Esophagus squamous epithelium (tissue), 5 donors: ENCODE measurements around the gene PITPNM3. TPM values are rescaled to one million over a fixed set of nuclear protein-coding genes. Genes with fewer than 3 reads are reported as not detected.

ENCODE experiments used
- DNase-seq: peaks from one replicate; lab custom pipeline; 2025; lab: John Stamatoyannopoulos, UW
- H3K27ac ChIP-seq, 4 donors: fragments of 200-600 bp; sonication (generic); one replicate each; pipeline ENCODE4 v1.5.1; 2016 to 2019; ENCODE audit warnings: mild to moderate bottlenecking in 1 of 4
- H3K27me3 ChIP-seq, 4 donors: fragments of 200-600 bp; sonication (generic); 1 replicate in 3 of 4; 2 replicates in 1 of 4; pipeline versions ENCODE4 v1.5.1 to v1.6.0; 2017 to 2021; ENCODE audit warnings: antibody characterized with exemption in 1 of 4
- H3K36me3 ChIP-seq, 3 donors: fragments of 200-600 bp; sonication (generic); one replicate each; pipeline ENCODE4 v1.5.1; 2016 to 2019
- H3K4me1 ChIP-seq, 3 donors: fragments of 200-600 bp; sonication (generic); one replicate each; pipeline ENCODE4 v1.5.1; 2017 to 2019
- H3K4me3 ChIP-seq, 4 donors: fragments of 200-600 bp; sonication (generic); 1 replicate in 3 of 4; 2 replicates in 1 of 4; pipeline ENCODE4 v1.5.1; 2016 to 2019; ENCODE audit warnings: mild to moderate bottlenecking in 2 of 4, moderate library complexity in 1 of 4
- H3K9me3 ChIP-seq, 3 donors: fragments of 200-600 bp; sonication (generic); one replicate each; pipeline ENCODE4 v1.5.1; 2016 to 2019
- POLR2A ChIP-seq, 4 donors: fragments of 450-650 bp; IDR thresholded peaks; one replicate each; pipeline ENCODE4 v1.6.1; 2017; ENCODE audit warnings: antibody characterized with exemption in 4 of 4, mild to moderate bottlenecking in 4 of 4, moderate library complexity in 3 of 4
- WGBS, 2 donors: methylation state at CpG; one replicate each; pipeline ENCODE4 v1.1.5; 2018; 5-methylcytosine and 5-hydroxymethylcytosine counted together
- intact Hi-C: fragments of 100-400 bp; cut with DNase I; formaldehyde crosslinking; loops from one replicate; pipeline ENCODE4 v1.15.0; 2022
- total RNA-seq, 4 donors: library from RNA; depleted of rRNA; stranded (reverse); fragments of >200 nt; gene quantifications; one replicate each; pipeline ENCODE4 v1.1.0, GENCODE V29; 2016
- TF ChIP-seq, protein P1 (sequence below), 6 experiments: fragments of 450-650 bp in 4 of 6; fragments of 200-600 bp in 2 of 6; sonication (generic) in 2 of 6; IDR thresholded peaks; one replicate each; pipeline ENCODE4 v1.5.1; 2016 to 2019; ENCODE audit warnings: antibody characterized with exemption in 6 of 6, mild to moderate bottlenecking in 4 of 6, moderate library complexity in 4 of 6
- donor health status: DM: yes; HTN: yes; CAD: no.

PITPNM3 gene
- total RNA-seq, 4 donors from 2014 or later: 14.0 to 33.4 (median 21.5) TPM

DNA sequence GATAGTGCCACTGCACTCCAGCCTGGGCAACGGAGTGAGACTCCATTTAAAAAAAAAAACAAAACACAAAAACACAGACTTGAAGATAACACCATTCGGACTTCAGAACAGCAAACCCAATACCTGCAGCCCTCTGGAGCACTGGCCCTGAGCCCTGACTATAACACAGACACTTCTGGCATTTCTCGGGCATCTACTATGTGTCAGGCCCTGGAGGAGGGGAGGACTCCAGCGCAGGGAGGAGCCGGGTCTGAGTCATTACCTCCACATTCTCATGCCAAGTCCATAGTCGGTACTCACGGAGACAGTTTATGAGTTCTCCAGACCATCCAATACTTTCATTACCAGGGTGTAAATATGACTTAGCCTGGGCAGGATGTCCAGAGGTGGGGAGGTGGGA, 48.8 kb downstream of the PITPNM3 start:
- peak overlapping the region; percentile 80 to 92 (median 82) for H3K27ac ChIP-seq
- no peak for TF ChIP-seq POLR2A (IDR thresholded peaks at IDR 0.05)
- TF ChIP-seq, protein P1, sequence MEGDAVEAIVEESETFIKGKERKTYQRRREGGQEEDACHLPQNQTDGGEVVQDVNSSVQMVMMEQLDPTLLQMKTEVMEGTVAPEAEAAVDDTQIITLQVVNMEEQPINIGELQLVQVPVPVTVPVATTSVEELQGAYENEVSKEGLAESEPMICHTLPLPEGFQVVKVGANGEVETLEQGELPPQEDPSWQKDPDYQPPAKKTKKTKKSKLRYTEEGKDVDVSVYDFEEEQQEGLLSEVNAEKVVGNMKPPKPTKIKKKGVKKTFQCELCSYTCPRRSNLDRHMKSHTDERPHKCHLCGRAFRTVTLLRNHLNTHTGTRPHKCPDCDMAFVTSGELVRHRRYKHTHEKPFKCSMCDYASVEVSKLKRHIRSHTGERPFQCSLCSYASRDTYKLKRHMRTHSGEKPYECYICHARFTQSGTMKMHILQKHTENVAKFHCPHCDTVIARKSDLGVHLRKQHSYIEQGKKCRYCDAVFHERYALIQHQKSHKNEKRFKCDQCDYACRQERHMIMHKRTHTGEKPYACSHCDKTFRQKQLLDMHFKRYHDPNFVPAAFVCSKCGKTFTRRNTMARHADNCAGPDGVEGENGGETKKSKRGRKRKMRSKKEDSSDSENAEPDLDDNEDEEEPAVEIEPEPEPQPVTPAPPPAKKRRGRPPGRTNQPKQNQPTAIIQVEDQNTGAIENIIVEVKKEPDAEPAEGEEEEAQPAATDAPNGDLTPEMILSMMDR (IDR thresholded peaks at IDR 0.05): no peak

DNA sequence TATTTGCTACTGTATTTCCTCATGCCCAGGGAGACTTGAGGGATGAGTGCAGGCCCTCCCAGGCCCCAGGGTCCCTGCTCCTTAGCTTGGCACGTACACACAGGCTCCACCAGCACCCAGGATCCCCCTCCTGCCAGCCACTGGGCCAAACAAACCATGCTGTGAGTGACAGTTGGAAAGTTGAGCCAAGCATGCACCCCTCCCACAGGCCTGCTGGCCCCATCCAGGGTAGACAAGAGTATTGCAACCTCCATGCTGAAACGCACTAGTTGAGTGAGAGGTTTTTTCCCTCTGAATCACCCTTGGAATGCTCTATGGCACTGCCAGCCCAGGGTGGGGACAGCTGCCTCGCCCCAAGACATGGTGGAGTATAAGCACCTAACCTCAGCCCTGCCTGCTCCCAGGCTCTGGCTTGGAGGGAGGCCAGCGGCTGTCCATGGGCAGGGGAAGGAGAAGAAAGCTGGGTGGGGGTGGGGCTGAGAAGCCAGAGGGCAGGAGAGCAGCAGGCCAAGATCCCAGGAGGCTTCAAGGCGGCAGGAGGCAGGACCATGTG, 49.6 kb downstream of the PITPNM3 start:
- Histone ChIP-seq H3K27me3 (no peaks in the 10 kb centered on the region), H3K4me1 (peaks cover 22 to 48% (median 29%) of the 10 kb centered on the region in 3 donors), H3K27ac (peak overlapping the region; percentile 80 to 92 (median 82)), H3K36me3 (peaks cover 0 to 26% (median 0%) of the 10 kb centered on the region in 3 donors), H3K9me3 (no peaks in the 10 kb centered on the region), H3K4me3 (no peak overlapping the region)
- TF ChIP-seq, protein P1 (IDR thresholded peaks at IDR 0.05): peak in 1 of 6 experiments; percentile 25
- TF ChIP-seq POLR2A (IDR thresholded peaks at IDR 0.05): no peak
- WGBS, 2 donors: 20 to 33% methylated on average over 2 of the region's 5 CpGs
- DNase-seq: no peak
- intact Hi-C loops: no loop called here

More for the DNA sequence above, 48.8 kb downstream of the PITPNM3 start:
- intact Hi-C loops: no loop called here
- 17 to 48% methylated on average over 5 to 7 of the region's 7 CpGs for WGBS, 2 donors
- Histone ChIP-seq H3K4me3 (no peak overlapping the region), H3K9me3 (no peaks in the 10 kb centered on the region), H3K36me3 (peaks cover 0 to 19% (median 0%) of the 10 kb centered on the region in 3 donors), H3K27me3 (no peaks in the 10 kb centered on the region), H3K4me1 (peaks cover 22 to 48% (median 29%) of the 10 kb centered on the region in 3 donors)
- DNase-seq: no peak

DNA sequence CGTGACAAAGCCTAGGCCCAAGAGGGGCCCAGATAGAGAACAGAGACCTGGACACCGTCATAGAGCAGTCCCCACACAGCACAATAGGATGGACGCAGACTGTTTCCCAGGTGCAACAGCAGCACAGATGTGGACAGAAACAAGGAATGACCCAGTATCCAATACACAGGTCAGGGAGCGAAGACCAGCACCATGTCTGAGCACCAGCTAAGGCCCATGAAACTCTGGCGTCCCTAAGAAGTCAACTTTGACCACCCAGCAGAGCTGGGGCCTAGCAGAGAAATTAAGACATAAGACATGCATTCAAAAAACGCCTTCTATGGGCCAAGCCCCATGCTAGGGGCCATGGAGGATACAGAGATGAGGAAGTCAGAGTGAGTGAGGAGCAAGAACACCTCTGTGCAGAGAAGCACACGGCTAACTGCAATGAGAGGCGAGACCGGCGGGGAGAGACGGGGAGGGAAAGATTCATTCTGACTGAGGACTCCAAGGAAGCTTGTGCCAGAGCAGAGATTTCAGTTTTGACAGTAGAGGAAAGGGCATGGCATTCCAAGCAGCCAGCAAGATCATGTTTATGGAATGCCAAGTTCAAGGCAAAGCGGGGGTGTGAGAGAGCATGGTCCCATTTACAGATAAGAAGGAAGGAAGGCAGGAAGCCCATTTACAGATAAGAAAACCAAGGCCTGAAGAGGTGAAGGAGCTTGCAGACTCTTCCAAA, 50.8 kb downstream of the PITPNM3 start:
- H3K4me3 ChIP-seq: no peak overlapping the region
- peaks cover 0 to 35% (median 0%) of the 10 kb centered on the region in 3 donors for H3K36me3 ChIP-seq
- no peak for DNase-seq
- 73 to 88% methylated on average over 8 to 10 of the region's 12 CpGs for WGBS, 2 donors
- intact Hi-C loops: no loop called here
- H3K4me1 ChIP-seq: peaks cover 22 to 48% (median 29%) of the 10 kb centered on the region in 3 donors
- H3K27me3 ChIP-seq: no peaks in the 10 kb centered on the region
- TF ChIP-seq, protein P1 (IDR thresholded peaks at IDR 0.05): no peak
- no peak for TF ChIP-seq POLR2A (IDR thresholded peaks at IDR 0.05)
- no peaks in the 10 kb centered on the region for H3K9me3 ChIP-seq
- H3K27ac ChIP-seq: peak overlapping the region in 1 of 4 donors; percentile 92

DNA sequence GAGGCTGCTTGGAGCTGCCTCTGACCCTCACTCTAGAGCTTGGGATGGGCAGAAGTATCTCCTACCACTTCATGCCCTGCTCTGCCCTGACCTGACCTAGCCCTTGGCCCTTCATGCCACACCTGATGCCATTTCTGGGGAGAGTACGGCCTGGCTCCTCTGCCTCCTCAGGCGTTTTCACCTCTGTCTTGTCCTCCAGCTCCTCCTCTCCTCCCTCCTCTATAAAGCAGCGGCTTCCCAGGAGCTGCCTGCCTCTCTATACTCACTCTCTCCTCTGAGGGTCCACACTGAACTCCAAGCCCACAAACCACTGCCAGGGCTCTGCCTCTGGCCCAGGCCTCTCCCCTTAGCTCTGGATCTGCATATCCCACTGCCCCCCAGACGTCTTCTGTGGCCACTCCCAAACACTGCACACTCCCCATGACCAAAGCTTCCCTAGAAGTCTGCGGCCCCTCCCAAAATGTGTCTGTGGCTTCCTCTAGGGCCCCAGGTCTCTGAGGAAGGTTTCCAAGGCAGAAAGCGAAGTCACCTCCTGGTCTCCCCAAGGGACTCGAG, 52.6 kb downstream of the PITPNM3 start:
- 82 to 85% methylated on average over 4 to 6 of the region's 7 CpGs for WGBS, 2 donors
- intact Hi-C loops: no loop called here
- no peaks in the 10 kb centered on the region for H3K27me3 ChIP-seq
- H3K27ac ChIP-seq: no peak overlapping the region
- no peak for DNase-seq
- H3K4me1 ChIP-seq: peaks cover 13 to 35% (median 22%) of the 10 kb centered on the region in 3 donors
- no peaks in the 10 kb centered on the region for H3K9me3 ChIP-seq
- H3K4me3 ChIP-seq: no peak overlapping the region
- TF ChIP-seq, protein P1 (IDR thresholded peaks at IDR 0.05): no peak
- no peak for TF ChIP-seq POLR2A (IDR thresholded peaks at IDR 0.05)
- peaks cover 0 to 38% (median 0%) of the 10 kb centered on the region in 3 donors for H3K36me3 ChIP-seq
